B cell (primary cell): Measurements from ENCODE around the gene INPP4A.

Experiments used
- CTCF ChIP-seq: fragments of 200-600 bp; IDR thresholded peaks from one replicate; pipeline ENCODE4 v1.8.0; 2022; ENCODE audit warnings: antibody characterized with exemption, mild to moderate bottlenecking
- EZH2 ChIP-seq: IDR thresholded peaks from 2 replicates; pipeline ENCODE4 v1.6.1; 2012; ENCODE audit warnings: borderline replicate concordance, low read depth, mild to moderate bottlenecking, moderate library complexity, low read length; ENCODE audit not compliant: insufficient read depth, poor library complexity, severe bottlenecking

- no peak for TF ChIP-seq CTCF
- no peak for TF ChIP-seq EZH2
These were observed 170.8 kb downstream of the INPP4A start for GRCh38 chr2:98615481-98615880.
